Upper lobe of right lung (tissue), 1 donor: ENCODE data around the gene ST3GAL2. TPM values are rescaled to one million over a fixed set of nuclear protein-coding genes. Genes with fewer than 3 reads are reported as not detected.
A peak's percentile ranks its signal among the peaks of the same experiment; 100 is the strongest.

Experiments
- ATAC-seq: fragments of 200-7000 bp; cut with Tn5 transposase; one replicate; pipeline ENCODE4 v1.9.1; 2020; ENCODE audit warnings: mild to moderate bottlenecking, moderate library complexity
- DNase-seq: peaks from one replicate; pipeline ENCODE4 v3.0.0-alpha.2; 2020
- H3K27ac ChIP-seq: fragments of 200-600 bp; one replicate; pipeline ENCODE4 v1.8.0; 2022
- H3K27me3 ChIP-seq: fragments of 200-600 bp; one replicate; pipeline ENCODE4 v1.8.0; 2022; ENCODE audit warnings: mild to moderate bottlenecking
- H3K36me3 ChIP-seq: fragments of 200-600 bp; one replicate; pipeline ENCODE4 v1.8.0; 2022
- H3K4me1 ChIP-seq: fragments of 200-600 bp; one replicate; pipeline ENCODE4 v1.8.0; 2022
- H3K4me3 ChIP-seq: fragments of 200-600 bp; one replicate; pipeline ENCODE4 v1.8.0; 2022; ENCODE audit warnings: mild to moderate bottlenecking
- H3K9me3 ChIP-seq: fragments of 200-600 bp; one replicate; pipeline ENCODE4 v1.8.0; 2022
- CTCF ChIP-seq: fragments of 200-600 bp; IDR thresholded peaks from one replicate; pipeline ENCODE4 v1.8.0; 2022; ENCODE audit warnings: antibody characterized with exemption
- intact Hi-C: fragments of 100-400 bp; cut with DNase I; formaldehyde crosslinking; loops from one replicate; pipeline ENCODE4 v1.11.0; 2022
- total RNA-seq: library from RNA; stranded (reverse); fragmentation: NEBNext Ultra II Directional; extraction: Animal tissue kit (Norgen Biotek cat#: 25700); gene quantifications from one replicate; pipeline ENCODE4 v1.2.1, GENCODE V29; 2021
- donor health status: DM: no; HTN: yes; CAD: no; lungs with severe emphysema.

ST3GAL2 gene
- total RNA-seq, 1 donor from 2014 or later = 30.9 TPM

- no peak for DNase-seq
These were observed 35.6 kb upstream of the ST3GAL2 start for GRCh38 chr16:70474320-70475053.

GRCh38 chr16:70473446-70474319, 34.8 kb upstream of the ST3GAL2 start:
- no peak for TF ChIP-seq CTCF
- no peak for DNase-seq
- Histone ChIP-seq H3K9me3 (no peaks in the 10 kb centered on the region), H3K27me3 (no peaks in the 10 kb centered on the region), H3K36me3 (peaks cover 32% of the 10 kb centered on the region), H3K4me1 (peaks cover 10% of the 10 kb centered on the region), H3K27ac (no peak overlapping the region), H3K4me3 (no peak overlapping the region)
- ATAC-seq = no peak
- intact Hi-C loops = no loop called here

More at GRCh38 chr16:70474320-70475053, 35.6 kb upstream of the ST3GAL2 start:
- no peak for TF ChIP-seq CTCF
- no peak overlapping the region for H3K4me3 ChIP-seq
- no peaks in the 10 kb centered on the region for H3K9me3 ChIP-seq
- H3K27ac ChIP-seq = no peak overlapping the region
- H3K27me3 ChIP-seq = no peaks in the 10 kb centered on the region
- ATAC-seq = no peak
- H3K4me1 ChIP-seq = peaks cover 10% of the 10 kb centered on the region
- intact Hi-C loops = no loop called here
- peaks cover 36% of the 10 kb centered on the region for H3K36me3 ChIP-seq

GRCh38 chr16:70472786-70473433, 34.0 kb upstream of the ST3GAL2 start:
- DNase-seq (no peak), ATAC-seq (no peak)
- Histone ChIP-seq H3K4me1 (peaks cover 10% of the 10 kb centered on the region), H3K9me3 (no peaks in the 10 kb centered on the region), H3K4me3 (no peak overlapping the region), H3K36me3 (peaks cover 32% of the 10 kb centered on the region), H3K27ac (no peak overlapping the region), H3K27me3 (no peaks in the 10 kb centered on the region)
- intact Hi-C loops = no loop called here
- TF ChIP-seq CTCF = no peak

GRCh38 chr16:70470927-70471341, 32.0 kb upstream of the ST3GAL2 start:
- DNase-seq (peak; percentile 69), ATAC-seq (peak; percentile 56)
- intact Hi-C loops = no loop called here
- H3K9me3 ChIP-seq = no peaks in the 10 kb centered on the region
- no peaks in the 10 kb centered on the region for H3K4me1 ChIP-seq
- no peaks in the 10 kb centered on the region for H3K27me3 ChIP-seq
- H3K27ac ChIP-seq = no peak overlapping the region
- peaks cover 25% of the 10 kb centered on the region for H3K36me3 ChIP-seq
- peak; percentile 34 for TF ChIP-seq CTCF
- H3K4me3 ChIP-seq = no peak overlapping the region

GRCh38 chr16:70470141-70470926, 31.4 kb upstream of the ST3GAL2 start:
- no peak for TF ChIP-seq CTCF
- H3K27ac ChIP-seq = no peak overlapping the region
- H3K27me3 ChIP-seq = no peaks in the 10 kb centered on the region
- H3K4me3 ChIP-seq = no peak overlapping the region
- intact Hi-C loops = no loop called here
- H3K36me3 ChIP-seq = peaks cover 25% of the 10 kb centered on the region
- ATAC-seq = no peak
- DNase-seq = no peak
- no peaks in the 10 kb centered on the region for H3K9me3 ChIP-seq
- H3K4me1 ChIP-seq = no peaks in the 10 kb centered on the region
